Measurements from ENCODE around the gene KRT9. TPM values are rescaled to one million over a fixed set of nuclear protein-coding genes. Genes with fewer than 3 reads are reported as not detected.

Gene KRT9
- total and polyA plus RNA-seq, 2 donors (not counting 3 experiments of a cell fraction or from before 2014, with no cell fraction given), result not detected

DNA sequence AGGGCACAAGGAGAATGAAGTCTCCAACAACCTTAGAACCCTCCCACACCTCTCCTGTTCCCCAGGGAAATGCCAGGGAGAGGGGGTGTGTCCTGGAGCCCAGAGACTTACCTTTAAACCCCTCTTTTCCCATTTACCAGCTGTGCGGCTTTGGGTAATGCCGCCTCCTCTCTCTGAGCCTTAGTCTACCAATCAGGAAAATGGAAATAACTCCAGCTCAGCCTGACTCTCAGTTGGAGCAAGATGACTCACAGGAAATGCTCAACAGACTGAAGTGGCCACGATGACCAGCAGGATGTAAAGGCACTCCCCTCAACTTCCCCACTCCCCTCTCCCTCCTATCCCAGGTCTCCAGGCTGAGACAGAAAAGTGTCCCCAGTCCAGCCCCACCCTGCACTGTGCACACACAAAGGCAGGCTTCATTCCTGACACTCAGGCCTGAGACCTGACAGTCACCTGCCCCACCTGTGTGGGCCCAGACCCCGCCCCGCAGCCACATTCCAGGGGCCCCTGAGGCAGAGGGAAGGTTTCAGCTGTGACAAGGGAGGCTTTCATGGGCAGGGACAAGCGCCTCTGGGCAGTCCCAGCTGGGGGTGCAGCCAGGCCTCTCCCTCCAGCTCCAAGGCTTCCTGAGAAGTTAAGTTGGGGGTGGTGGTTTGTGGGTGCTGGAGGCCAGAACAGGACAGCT lies 50.1 kb downstream of the KRT9 start:
- dilution Hi-C loops (cut with MboI; ENCODE audit: extremely low pct_ligation_motif_present, low sequenced_read_pairs) (no loop called here), intact Hi-C loops (cut with micrococcal nuclease) (loop anchor here (1.0 kb wide), 2 partner anchors 9 to 27 kb away; no protein-coding TSS in a partner anchor)
- Histone ChIP-seq H3K9me1 (replicated peaks; ENCODE audit: control insufficient read depth, extremely low read depth, insufficient read depth, low read length) (no peaks in the 10 kb centered on the region), H3K9ac (replicated peaks; ENCODE audit: extremely low read depth, insufficient read depth, low read length) (peak overlapping the region; percentile 45), H3K36me3 (ENCODE audit: control insufficient read depth in 2 of 2, extremely low read depth in 1 of 2, insufficient read depth in 2 of 2, low read length in 2 of 2) (no peaks in the 10 kb centered on the region), H3K27me3 (ENCODE audit: control insufficient read depth in 2 of 2, insufficient read depth in 2 of 2, low read length in 2 of 2) (no peaks in the 10 kb centered on the region), H3K4me2 (ENCODE audit: insufficient read depth, low read length) (peak overlapping the region; percentile 27), H4K20me1 (replicated peaks; ENCODE audit: control insufficient read depth, extremely low read depth, insufficient read depth, low read length) (no peaks in the 10 kb centered on the region), H3K79me2 (ENCODE audit: control insufficient read depth, insufficient read depth, low read length) (no peaks in the 10 kb centered on the region), H3K4me3 (replicated peaks in 1 of 3; ENCODE audit: insufficient read depth in 1 of 3, low read depth in 1 of 3, low read length in 3 of 3) (no peak overlapping the region), H3K4me1 (ENCODE audit: control insufficient read depth, extremely low read depth, insufficient read depth, low read length) (peaks cover 24% of the 10 kb centered on the region), H2AFZ (ENCODE audit: low read depth, low read length) (peak overlapping the region; percentile 28), H3K27ac (ENCODE audit: insufficient read depth, low read depth, low read length) (peak overlapping the region; percentile 80), H3K9me3 (replicated peaks; ENCODE audit: control insufficient read depth, insufficient read depth, low read length) (no peaks in the 10 kb centered on the region)
- CTCF ChIA-PET, result interaction anchor here (0.8 to 5.3 kb wide), 10 partner anchors 8 to 141 kb away, joined by 3 to 66 read pairs (median 6); no protein-coding TSS in a partner anchor
- no peak for TF ChIP-seq MYC (IDR thresholded peaks at IDR 0.05; ENCODE audit: low read depth, low read length)
- peak in 1 of 2 donors; percentile 5 for TF ChIP-seq CTCF (IDR thresholded peaks at IDR 0.05; ENCODE audit: extremely low read depth in 1 of 2, insufficient read depth in 1 of 2, low read depth in 1 of 2, low read length in 2 of 2)
- TF ChIP-seq EZH2 (IDR thresholded peaks at IDR 0.05; ENCODE audit: borderline replicate concordance, low read depth, low read length, severe bottlenecking), result no peak
- peak; percentile 76 for TF ChIP-seq POLR2AphosphoS5 (IDR thresholded peaks at IDR 0.05; ENCODE audit: insufficient read depth, low read depth, low read length)
- TF ChIP-seq FOS (IDR thresholded peaks at IDR 0.05; ENCODE audit: borderline replicate concordance, insufficient read depth, low read length), result peak; percentile 94
- peak; percentile 29 for TF ChIP-seq POLR2A (IDR thresholded peaks at IDR 0.05; ENCODE audit: low read depth, low read length)
- peak; percentile 85 for TF ChIP-seq JUN (IDR thresholded peaks at IDR 0.05; ENCODE audit: borderline replicate concordance, insufficient read depth, insufficient read length, low read depth)
- no peak for TF ChIP-seq GATA2 (IDR thresholded peaks at IDR 0.05; ENCODE audit: insufficient read depth, insufficient read length, low read depth, low read length)
- no peak for TF ChIP-seq MAX (IDR thresholded peaks at IDR 0.05; ENCODE audit: insufficient read depth, insufficient read length)
- POLR2A ChIA-PET, result interaction anchor here (0.9 to 1.6 kb wide), 3 partner anchors 8 to 26 kb away, joined by 3 to 6 read pairs (median 3); no protein-coding TSS in a partner anchor
- DNase-seq (ENCODE audit: low read depth, low spot score) (peak; percentile 70), FAIRE-seq (peak; percentile 98)
- BruUV-seq (replicated peaks), result no TSS peak

Measured in endothelial cell of umbilical vein (primary cell).